ENCODE measurements around the gene NBPF3.

- TF ChIP-seq CTCF (IDR thresholded peaks at IDR 0.05) (no peak), POLR2A (IDR thresholded peaks at IDR 0.05) (no peak)
Observed at GRCh38 chr1:21524220-21524619, 84.3 kb downstream of the NBPF3 start.
